D341Med (cell line): ENCODE measurements around the gene STK24.
"Not testable (repeated sequence)": the region's sequence is repeated elsewhere in the genome, so short reads cannot be mapped to it uniquely, and the experiment has no call there.

Experiments used
- DNase-seq: peaks from one replicate; pipeline ENCODE4 v3.0.0; 2012; ENCODE audit warnings: low spot score

STK24 gene

DNA sequence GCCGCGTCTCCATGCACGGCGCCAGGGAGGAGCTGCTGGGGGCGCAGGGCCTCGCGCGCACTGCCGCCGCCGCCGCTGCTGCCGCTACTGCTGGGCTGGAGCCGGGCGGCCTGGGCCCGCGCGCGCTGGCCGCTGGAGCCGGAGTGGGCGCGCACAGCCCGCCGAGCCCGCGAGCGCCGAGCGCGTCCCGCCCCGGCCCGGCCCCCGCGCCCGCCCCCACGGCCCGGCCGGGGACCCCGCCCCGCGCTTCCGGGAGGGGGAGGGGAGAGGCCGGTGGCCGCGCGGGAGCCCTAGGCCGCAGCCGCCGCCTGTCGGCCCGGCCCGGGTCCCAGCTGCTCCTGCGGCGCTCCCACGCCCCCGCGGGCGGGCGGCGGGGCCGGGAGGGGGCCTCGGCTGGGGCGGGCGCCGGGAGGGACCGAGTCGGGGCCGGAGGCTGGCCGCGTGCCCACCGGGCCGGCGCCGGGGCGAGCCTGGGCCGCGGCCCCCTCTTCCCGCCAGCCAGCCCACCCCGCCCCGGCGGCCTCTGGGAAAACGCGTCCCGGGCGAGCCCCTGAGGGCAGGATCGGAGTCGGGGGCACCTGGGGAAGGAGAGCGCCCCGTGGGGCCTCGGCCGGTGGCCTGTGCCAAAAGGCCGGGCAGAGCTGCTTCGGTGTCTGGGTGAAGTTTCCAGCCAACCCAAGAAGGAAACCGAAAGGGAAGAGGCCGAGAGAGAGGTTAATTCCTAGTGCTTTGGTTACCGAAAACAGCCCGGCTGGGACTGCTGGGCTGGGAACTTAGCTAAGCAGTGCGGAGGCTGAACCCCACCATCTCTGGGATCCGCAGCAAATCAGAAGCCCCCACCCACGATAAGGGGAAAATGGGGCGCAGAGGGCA lies at the start of gene STK24:
Gene STK24, minus strand, starts transcription at position 145 of the 873 bp plus-strand sequence. CDS start 321 bp downstream, outside the sequence.
- peak; percentile 94 for DNase-seq

DNA sequence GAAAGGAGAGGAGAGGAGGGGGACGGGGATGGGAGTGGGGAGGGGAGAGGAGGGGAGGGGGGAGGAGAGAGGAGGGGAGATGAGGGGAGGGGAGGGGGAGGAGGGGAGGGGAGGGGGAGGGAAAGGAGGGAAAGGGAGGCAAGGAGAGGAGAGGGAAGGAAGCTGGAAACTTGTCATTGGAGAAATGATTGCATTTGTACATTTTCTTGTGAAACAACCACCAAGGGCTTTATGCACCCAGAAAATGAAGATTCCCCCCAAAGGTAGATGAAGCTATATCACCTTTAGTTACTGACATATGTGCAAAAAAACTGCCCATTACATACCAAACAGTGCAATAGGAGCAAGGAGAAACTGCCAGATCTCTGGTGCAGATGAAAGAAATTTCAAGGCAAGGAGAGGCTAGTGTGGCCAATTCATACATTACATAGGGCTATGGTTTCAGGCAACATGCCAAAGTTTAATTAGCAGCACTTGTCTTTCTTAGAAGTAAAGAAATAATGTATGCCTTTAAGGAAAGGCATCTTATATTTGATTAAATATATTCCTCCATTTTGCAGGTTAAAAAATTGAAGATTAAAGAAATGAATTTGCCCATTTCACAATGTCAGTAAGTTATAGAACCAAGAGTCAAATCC lies 49.5 kb upstream of the STK24 start:
- no peak for DNase-seq

DNA sequence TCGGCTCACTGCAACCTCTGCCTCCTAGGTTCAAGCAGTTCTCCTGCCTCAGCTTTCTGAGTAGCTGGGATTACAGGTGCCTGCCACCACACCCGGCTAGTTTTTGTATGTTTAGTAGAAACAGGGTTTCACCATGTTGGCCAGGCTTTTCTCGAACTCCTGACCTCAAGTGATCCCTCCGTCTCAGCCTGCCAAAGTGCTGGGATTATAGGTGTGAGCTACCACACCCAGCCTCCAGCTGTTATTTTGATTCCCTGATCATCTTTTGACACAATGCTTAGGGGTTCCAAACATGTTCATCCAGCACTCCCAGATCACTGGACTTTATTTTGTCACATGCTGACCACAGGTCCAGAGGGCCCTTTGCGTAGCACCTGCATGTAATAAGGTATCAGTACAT lies 47.7 kb upstream of the STK24 start:
- DNase-seq, result not testable (repeated sequence)

GRCh38 chr13:98622931-98623331 lies 46.0 kb upstream of the STK24 start:
- no peak for DNase-seq

DNA sequence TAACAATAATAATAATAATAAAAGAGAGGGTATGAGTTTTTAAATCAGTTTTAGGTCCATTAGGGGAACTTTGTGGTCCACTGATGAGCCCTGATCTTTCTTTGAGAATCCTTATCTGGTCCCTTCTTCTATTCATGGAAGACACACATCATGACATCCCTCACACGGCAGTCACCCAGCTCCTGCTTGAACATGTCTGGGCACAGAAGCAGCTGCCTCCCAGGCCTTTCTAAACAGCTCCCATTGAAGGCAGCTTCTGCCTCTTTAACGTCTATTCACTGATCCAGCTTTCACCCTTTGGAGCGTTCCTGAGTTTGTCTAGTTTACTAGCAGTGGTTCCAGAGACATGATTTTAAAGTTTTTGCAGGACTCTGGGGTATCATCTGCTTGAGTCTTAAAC lies 42.6 kb upstream of the STK24 start:
- no peak for DNase-seq

DNA sequence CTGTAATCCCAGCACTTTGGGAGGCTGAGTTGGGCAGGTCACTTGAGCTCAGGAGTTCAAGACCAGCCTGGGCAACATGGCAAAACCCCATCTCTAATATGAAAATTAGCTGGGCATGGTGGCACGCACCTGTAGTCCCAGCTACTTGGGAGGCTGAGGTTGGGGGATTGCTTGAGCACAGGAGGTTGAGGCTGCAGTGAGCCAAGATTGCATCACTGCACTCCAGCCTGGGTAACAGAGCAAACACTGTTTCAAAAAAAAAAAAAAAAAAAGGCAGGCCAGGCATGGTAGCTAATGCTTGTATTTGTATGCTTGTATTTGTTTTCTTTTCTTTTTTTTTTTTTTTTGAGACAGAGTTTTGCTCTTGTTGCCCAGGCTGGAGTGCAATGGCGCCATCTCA lies 38.7 kb upstream of the STK24 start:
- not testable (repeated sequence) for DNase-seq

DNA sequence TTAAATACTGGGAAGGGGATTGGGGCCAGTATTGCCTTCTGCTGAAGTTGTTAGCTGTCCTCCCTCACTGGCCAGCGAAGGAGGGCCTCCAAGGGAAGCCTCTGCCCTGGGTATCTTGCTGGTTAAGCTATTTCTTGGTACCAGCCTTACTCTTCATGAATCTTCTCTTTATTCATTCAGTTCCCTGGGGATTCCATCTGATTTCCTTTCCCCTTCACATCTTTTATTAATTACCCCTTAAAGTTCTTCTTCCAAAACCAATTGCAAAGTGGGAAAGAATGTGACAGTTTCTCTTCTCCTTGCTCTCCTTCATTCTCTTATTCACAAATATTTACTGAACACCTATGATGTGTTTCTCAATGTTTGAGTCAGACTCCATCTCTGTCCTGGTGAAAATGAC lies 36.7 kb upstream of the STK24 start:
- no peak for DNase-seq

- no peak for DNase-seq
Observed at GRCh38 chr13:98609756-98610155, 32.8 kb upstream of the STK24 start.

DNA sequence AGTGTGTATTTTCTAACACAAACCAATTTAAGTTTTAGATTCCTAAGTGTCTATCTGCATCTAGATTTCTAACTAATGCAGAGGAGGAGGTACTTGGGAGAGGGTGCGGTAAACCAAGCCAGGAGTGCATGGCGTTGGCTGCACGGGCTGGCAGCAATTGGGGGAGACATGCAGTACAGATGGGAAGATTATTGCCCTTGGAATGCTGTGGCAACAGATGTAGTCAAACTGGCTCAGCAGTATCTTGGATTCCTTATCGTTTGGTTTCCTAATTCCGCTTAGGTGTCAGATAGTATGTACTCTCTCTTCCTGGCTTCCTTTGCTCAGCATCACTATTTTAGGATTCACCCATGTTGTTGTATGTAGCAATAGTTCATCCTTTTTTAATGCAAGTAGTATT lies 29.4 kb upstream of the STK24 start:
- DNase-seq, result no peak

GRCh38 chr13:98599502-98600328 lies 22.8 kb upstream of the STK24 start:
- DNase-seq, result no peak

DNA sequence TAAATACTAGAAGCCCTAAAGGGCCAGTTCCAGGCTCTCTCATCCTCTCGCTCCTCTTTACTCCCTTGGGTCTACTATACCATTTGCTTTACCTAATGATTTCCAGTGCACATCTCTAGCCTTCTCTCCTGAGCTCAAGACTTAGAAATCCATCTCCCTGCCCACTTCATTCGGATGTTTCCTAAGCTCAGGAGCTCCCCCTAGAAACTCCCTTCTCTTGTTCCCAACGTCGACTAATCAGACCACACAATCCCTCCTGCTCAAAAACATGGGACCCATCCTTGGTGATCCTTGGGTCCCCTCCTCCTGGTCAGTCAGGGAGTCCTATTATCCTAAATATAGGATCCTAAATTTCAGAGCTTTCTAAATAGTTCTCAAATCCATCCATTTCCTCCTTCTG lies 21.1 kb upstream of the STK24 start:
- no peak for DNase-seq

- DNase-seq, result no peak
Observed at GRCh38 chr13:98595134-98595533, 18.2 kb upstream of the STK24 start.

GRCh38 chr13:98592362-98592732 lies 15.4 kb upstream of the STK24 start:
- DNase-seq, result no peak

DNA sequence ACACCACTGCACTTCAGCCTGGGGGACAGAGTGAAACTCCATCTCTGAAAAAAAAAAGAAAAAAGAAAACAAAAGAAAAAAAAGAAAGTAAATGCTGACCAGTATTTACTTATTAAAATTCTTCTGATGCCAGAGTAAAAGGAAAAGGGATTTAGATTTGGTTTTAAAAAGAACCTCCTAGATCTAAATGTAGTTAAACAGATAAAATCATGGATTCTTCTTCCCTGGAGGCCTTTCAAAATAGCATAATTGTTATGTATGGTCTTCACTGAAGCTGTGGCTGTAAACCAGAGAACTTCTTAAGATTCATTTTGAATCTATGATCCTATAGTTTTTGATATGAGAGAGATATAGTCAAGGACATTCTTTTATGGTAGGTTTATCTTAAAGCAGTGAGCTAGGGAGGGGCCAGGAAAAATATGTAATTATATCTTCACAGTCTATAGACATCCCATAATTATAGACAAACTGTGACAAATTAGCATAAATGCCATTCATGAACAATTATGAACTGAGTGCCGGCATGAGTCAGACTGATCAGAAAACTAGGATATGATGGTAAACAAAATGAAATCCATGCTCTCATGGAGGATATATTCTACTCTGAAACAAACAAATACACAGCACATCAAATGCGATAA lies 14.9 kb upstream of the STK24 start:
- no peak for DNase-seq

DNA sequence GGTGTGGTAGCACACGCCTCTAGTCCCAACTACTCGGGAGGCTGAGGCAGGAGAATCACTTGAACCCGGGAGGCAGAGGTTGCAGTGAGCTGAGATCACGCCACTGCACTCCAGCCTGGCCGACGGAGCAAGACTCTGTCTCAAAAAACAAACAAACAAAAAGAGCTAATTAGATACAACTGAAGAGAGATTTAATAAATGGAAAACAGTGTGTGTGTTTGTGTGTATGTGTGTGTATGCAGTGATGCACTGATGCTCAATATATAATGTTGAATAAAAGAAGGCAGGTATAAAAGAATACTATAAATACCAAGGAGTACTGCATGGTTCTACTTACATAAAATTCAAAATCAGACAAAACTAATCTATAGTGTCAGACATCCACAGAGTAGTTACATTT lies 13.6 kb upstream of the STK24 start:
- DNase-seq, result not testable (repeated sequence)

DNA sequence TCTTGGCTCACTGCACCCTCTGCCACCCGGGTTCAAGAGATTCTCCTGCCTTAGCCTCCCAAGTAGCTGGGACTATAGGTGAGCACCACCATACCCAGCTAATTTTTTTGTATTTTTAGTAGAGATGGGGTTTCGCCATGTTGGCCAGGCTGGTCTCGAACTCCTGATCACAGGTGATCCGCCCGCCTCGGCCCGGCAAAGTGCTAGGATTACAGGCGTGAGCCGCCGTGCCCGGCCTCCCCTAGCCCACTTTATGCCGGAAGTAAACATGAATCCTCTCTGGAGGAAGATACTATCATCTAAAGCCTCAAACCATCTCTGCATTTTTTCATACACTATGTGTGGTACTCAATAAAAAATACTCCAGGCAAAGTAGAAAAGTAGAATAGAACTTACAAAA lies 12.6 kb upstream of the STK24 start:
- not testable (repeated sequence) for DNase-seq

GRCh38 chr13:98586400-98587345 lies 9.8 kb upstream of the STK24 start:
- DNase-seq, result no peak

DNA sequence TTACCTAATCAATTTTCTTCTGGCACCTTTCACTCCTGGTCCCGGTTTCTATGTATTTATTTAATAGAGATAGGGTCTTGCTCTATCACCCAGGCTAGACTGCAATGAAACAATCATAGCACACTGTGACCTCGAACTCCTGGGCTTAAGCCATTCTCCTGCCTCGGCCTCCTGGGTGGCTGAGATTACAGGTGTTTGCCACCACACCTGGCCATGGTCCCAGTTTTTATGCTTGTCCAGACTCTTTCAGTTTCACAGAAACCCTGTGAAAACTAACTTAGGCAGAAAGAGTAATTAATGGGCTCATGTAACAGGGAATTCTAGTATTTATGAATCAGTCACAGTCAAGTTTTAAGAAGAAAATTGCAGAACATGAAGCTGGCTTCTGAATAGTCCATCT lies 9.0 kb upstream of the STK24 start:
- DNase-seq, result no peak

- DNase-seq, result no peak
Observed at GRCh38 chr13:98585398-98585754, 8.5 kb upstream of the STK24 start.

DNA sequence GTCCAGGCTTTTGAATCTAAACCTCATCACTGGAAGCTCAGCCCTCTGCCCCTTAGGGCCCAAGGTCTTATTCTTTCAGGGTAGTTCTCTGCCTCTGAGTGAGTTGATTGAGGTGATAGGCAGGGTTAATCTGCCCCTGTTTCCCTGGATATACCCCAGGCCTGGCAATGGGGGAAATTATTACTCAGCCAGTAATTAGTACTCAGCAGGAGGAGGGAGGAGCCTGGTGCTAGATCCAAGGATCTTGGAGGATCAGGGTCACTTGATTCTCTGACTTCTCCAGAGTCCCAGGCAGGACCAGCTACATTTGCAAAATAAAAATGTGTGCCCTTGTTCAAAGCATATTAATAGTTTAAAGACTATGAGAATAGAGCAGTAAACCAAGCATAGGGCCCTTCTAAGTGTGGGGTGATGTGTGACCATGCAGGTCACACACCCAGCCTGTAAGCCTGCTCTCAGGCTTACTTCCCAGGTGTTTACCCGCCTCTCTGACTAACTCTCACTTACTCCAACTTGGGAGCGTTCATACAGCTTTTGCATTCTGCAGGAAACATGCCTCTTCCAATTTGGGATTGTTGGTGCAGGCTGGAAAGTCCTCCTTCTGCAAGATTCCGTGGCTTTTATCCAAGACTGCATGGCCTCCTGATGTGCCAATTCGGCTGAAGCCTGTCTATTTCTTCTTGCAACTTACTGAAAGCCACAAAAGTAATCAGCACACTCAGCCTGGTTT lies 7.9 kb upstream of the STK24 start:
- DNase-seq, result no peak
